Measurements from ENCODE around the gene SPACDR. TPM values are rescaled to one million over a fixed set of nuclear protein-coding genes. Genes with fewer than 3 reads are reported as not detected.

Gene SPACDR
- polyA plus RNA-seq, 1 donor from 2014 or later, result not detected

GRCh38 chr7:100496509-100496908 is 32.4 kb upstream of the SPACDR start:
- Histone ChIP-seq H3F3A (ENCODE audit: insufficient read depth, low read length, poor library complexity, severe bottlenecking) (no peaks in the 10 kb centered on the region), H3K4me3 (ENCODE audit: low read length) (no peak overlapping the region), H3K79me2 (replicated peaks; ENCODE audit: insufficient read depth, low read length) (peaks cover 3% of the 10 kb centered on the region), H3K9ac (ENCODE audit: low read length) (no peak overlapping the region), H3K27ac (ENCODE audit: low read length) (no peak overlapping the region), H3K4me2 (ENCODE audit: low read length) (no peak overlapping the region), H3K9me2 (ENCODE audit: insufficient read depth, low read length) (no peaks in the 10 kb centered on the region), H3K27me3 (ENCODE audit: insufficient read depth, low read depth, low read length) (no peaks in the 10 kb centered on the region), H2AFZ (ENCODE audit: low read depth, low read length) (no peak overlapping the region), H3K36me3 (ENCODE audit: insufficient read depth, low read length) (no peaks in the 10 kb centered on the region), H4K20me1 (ENCODE audit: insufficient read depth) (no peaks in the 10 kb centered on the region), H3K9me3 (ENCODE audit: low read length) (no peaks in the 10 kb centered on the region)
- no peak for TF ChIP-seq RAD21 (conservative IDR thresholded peaks at IDR 0.05)
- no peak for TF ChIP-seq EP300 (conservative IDR thresholded peaks at IDR 0.05; ENCODE audit: poor library complexity, severe bottlenecking)
- TF ChIP-seq POLR2AphosphoS5 (IDR thresholded peaks at IDR 0.05), result no peak
- no peak for TF ChIP-seq TAF1 (IDR thresholded peaks at IDR 0.05; ENCODE audit: low read depth)
- TF ChIP-seq MXI1 (conservative IDR thresholded peaks at IDR 0.05; ENCODE audit: poor library complexity, severe bottlenecking), result no peak
- no peak for TF ChIP-seq SMC3 (conservative IDR thresholded peaks at IDR 0.05; ENCODE audit: poor library complexity)

GRCh38 chr7:100493476-100494264 is 29.6 kb upstream of the SPACDR start:
- peaks cover 23% of the 10 kb centered on the region for H3K79me2 ChIP-seq (replicated peaks; ENCODE audit: insufficient read depth, low read length)
- no peaks in the 10 kb centered on the region for H3F3A ChIP-seq (ENCODE audit: insufficient read depth, low read length, poor library complexity, severe bottlenecking)
- no peak overlapping the region for H2AFZ ChIP-seq (ENCODE audit: low read depth, low read length)
- no peak overlapping the region for H3K4me3 ChIP-seq (ENCODE audit: low read length)
- TF ChIP-seq TAF1 (IDR thresholded peaks at IDR 0.05; ENCODE audit: low read depth), result no peak
- no peak for TF ChIP-seq SMC3 (conservative IDR thresholded peaks at IDR 0.05; ENCODE audit: poor library complexity)
- no peak for TF ChIP-seq EZH2 (IDR thresholded peaks at IDR 0.05; ENCODE audit: borderline replicate concordance, insufficient read depth, low read length, poor library complexity, severe bottlenecking)
- TF ChIP-seq CTCF (IDR thresholded peaks at IDR 0.05; ENCODE audit: poor library complexity, severe bottlenecking), result no peak
- TF ChIP-seq POLR2AphosphoS5 (IDR thresholded peaks at IDR 0.05), result no peak
- TF ChIP-seq MXI1 (conservative IDR thresholded peaks at IDR 0.05; ENCODE audit: poor library complexity, severe bottlenecking), result no peak
- no peak for TF ChIP-seq RAD21 (conservative IDR thresholded peaks at IDR 0.05)
- no peak for TF ChIP-seq EP300 (conservative IDR thresholded peaks at IDR 0.05; ENCODE audit: poor library complexity, severe bottlenecking)
- no peak for TF ChIP-seq REST (IDR thresholded peaks at IDR 0.05; ENCODE audit: borderline replicate concordance)
- no peak overlapping the region for H3K27ac ChIP-seq (ENCODE audit: low read length)
- no peaks in the 10 kb centered on the region for H4K20me1 ChIP-seq (ENCODE audit: insufficient read depth)
- no peaks in the 10 kb centered on the region for H3K9me3 ChIP-seq (ENCODE audit: low read length)
- no peaks in the 10 kb centered on the region for H3K9me2 ChIP-seq (ENCODE audit: insufficient read depth, low read length)
- no peak overlapping the region for H3K4me2 ChIP-seq (ENCODE audit: low read length)
- H3K9ac ChIP-seq (ENCODE audit: low read length), result no peak overlapping the region
- no peaks in the 10 kb centered on the region for H3K27me3 ChIP-seq (ENCODE audit: insufficient read depth, low read depth, low read length)
- no peaks in the 10 kb centered on the region for H3K36me3 ChIP-seq (ENCODE audit: insufficient read depth, low read length)

All from neural cell (in vitro differentiated cells).